Stimulated activated CD4-positive, alpha-beta T cell treated with anti-CD3 and anti-CD28 coated beads, Interleukin-2, amount 100 ng/mL, for 48 hours (primary cell): ENCODE results near the gene RAPGEF1.
A peak's percentile ranks its signal among the peaks of the same experiment; 100 is the strongest.

Source experiments
- DNase-seq, 2 donors: peaks; one replicate each; pipeline ENCODE4 v3.0.0-alpha.2; 2020

RAPGEF1 gene

DNA sequence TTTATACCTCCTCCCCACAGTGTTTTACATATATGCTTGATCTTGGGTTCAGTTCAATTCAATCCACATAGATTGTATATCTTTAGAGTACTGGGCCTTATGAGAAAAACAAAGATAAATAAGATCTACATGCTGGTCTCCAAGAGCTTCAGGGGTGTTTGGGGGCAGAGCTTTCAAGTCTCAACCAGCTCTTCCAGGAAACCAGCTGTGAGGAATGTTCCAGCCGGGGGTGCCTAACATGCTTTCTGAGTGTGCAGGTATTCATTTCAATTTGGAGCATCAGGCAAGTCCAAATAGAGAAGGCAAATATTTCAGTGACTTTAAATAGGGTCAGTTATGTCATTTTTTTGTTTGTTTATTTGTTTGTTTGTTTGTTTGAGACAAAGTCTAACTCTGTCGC lies 5.7 kb upstream of the RAPGEF1 start:
- no peak for DNase-seq

GRCh38 chr9:131744720-131745201 lies 4.9 kb upstream of the RAPGEF1 start:
- no peak for DNase-seq

DNA sequence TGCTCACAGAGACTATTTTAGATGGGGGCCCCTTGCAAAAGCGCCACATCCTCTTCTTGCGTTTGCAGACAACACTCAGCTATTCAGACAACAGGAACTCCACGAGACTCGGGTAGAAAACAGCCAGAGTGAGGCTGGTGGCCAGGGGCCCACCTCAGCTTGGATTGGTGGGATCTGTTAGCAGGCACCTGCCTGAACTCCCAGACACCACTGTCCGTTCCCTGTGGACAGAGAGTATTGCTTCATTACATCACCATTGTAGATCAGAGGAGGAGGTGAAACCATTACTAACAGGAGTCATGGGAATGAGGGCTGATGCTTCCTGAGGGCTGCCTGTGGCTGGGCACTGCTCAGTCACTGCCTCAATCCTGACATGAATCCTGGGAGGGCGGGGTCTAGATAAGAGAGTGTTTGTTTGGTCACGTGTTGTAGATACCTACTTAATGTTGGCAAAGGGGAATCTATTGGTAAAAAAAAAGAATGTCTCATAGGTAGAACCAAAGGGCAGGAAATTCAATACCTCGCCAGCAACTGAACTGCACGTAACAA lies 4.4 kb upstream of the RAPGEF1 start:
- DNase-seq = no peak

DNA sequence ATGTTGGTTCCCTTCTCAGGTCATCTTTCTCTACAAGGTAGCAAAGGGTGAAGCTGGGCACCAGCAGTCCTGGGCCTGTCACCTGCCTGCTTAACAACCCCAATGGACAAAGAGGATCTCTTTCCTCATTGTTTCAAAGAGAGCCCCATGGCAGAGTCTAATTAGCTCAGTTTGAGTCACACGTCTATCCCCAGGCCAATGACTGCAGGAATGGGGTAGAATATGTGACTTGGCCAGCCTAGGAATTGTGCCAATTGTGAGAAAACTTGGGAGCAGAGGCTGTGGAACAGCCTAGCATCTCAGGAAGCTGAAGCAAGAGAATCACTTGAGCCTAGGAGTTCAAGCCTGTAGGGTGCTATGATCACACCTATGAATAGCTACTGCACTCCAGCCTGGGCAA lies 3.6 kb upstream of the RAPGEF1 start:
- no peak for DNase-seq

GRCh38 chr9:131743096-131743495 lies 3.2 kb upstream of the RAPGEF1 start:
- DNase-seq = no peak

- DNase-seq = no peak
Measured at GRCh38 chr9:131740898-131741297, 1.0 kb upstream of the RAPGEF1 start.

GRCh38 chr9:131739133-131739958 lies 530 bp downstream of the RAPGEF1 start:
- DNase-seq = no peak

DNA sequence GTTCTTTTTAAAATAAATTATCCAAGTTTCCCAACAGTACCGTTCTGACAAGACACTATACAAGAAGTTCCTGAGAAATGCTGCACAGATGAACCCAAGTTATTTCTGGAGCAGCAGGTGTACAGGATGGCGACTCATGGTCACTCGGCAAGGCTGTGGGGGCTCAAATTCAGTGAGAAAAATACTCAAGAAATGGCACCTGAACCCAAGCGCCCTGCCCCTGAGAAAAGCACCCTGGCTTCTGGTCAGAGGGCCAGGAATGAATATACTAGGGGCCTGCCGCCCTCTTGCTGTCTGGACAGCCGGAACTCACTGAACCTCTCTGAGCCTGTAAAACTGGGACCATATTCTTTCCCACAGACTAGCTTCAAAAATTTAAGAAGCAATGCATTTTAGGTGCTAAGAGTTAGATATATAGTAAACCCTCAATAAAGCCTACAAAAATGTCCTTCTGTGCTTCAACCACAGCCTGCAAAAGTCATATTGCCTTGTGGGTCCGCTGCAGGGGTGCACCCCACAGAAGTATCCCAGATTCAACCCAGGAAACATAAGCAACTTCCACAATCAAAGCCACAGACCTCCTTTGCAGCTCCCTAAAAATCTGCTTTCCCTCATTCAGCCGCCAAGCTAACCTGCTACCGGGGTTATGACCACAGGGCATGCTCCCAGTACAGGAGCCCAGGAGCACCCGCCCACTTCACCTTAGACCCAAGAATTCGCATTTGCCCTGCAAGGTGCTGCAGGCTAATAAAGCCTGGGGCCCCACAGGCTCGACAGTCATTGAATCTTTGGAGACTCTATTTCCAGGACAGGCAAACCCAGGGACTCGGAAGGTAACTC lies 1.4 kb downstream of the RAPGEF1 start:
- DNase-seq = no peak

DNA sequence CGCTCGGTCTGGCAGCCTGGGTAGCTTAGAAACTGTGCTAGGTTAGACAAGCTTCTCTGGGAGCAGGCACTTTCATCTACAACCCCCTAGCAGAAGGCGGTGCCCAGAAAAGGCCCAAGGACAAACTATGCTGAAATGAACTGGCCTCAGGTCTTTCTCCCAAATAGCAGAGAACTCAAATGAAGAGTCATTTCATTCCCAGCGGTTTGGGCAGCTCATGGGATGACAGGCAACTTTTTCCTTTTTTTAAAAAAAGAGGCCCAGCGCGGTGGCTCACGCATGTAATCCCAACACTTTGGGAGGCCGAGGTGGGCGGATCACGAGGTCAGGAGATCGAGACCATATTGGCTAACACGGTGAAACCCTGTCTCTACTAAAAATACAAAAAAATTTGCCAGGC lies 2.5 kb downstream of the RAPGEF1 start:
- DNase-seq = no peak

- no peak for DNase-seq
Measured at GRCh38 chr9:131736431-131736830, 3.4 kb downstream of the RAPGEF1 start.

DNA sequence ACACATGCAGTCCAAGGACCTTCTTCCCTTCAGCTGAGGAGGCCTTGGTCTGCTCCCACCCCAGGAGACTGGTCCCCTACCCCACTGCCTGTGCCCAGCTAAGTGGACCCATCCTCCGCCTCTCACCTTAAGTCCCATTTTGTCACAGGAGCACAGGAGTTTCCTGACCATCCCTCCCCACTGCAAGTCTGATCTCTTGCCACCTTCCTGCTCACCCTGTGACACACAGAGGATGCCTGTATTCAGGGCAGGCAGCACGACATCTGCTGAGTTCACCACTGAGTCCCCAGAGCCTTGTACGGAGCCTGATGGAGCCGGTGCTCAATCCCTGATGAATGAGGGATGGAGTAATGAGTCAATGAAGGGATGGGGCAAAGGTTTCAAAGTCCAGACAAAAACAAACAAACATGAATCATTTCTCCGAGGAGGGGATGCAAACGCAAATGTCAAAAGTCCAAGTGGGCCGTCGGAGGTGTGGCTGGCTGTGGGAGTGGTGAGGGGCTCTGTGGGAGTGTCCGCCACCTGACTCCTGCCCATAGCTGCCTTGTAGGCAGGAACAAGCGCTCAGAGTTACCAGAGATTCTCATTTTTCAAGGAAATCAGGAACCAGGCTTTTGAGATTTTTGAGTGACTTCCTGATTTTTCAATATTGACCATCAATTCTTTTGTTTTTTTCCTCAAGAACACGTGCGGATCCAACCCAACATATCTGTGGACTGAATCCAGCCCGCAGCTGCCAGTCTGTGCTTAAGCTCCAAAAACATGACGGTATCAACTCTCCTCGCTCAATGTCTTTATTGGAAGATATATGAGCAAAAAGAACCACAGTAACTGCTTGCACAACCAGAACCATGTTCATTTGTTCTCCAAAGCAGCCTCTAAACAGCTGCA lies 4.4 kb downstream of the RAPGEF1 start:
- DNase-seq = no peak

GRCh38 chr9:131734781-131735180 lies 5.1 kb downstream of the RAPGEF1 start:
- DNase-seq = no peak

GRCh38 chr9:131734165-131734610 lies 5.7 kb downstream of the RAPGEF1 start:
- no peak for DNase-seq

GRCh38 chr9:131733541-131734061 lies 6.3 kb downstream of the RAPGEF1 start:
- no peak for DNase-seq

DNA sequence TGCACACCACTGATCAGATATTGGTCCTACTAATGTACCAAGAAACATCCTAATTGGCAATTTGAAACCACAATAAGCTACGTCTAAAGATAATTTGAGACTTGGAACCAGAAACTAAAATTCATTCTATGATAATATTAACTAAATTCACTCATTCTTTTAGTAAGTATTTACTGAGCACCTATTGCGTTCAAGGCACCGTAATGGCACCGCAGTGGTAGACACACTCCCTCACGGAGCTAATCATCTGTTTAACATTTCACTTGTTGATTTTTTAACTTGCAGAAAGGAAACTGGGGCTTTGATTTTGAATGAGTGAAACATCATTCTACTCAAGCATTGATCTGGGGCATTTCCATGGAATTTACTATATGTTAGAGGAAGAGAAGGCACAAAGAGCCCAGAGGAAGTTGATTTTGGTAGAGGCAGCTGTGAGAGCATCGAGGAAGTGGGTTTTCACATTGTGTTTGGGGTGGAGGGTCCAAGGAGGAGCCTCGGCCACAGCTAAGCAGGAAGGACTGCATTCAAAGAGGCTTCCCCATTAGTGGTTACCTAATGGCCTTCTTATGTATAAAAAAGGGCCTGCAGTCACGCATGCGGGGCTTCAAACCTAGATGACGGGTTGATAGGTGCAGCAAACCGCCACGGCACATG lies 7.1 kb downstream of the RAPGEF1 start:
- DNase-seq = no peak

GRCh38 chr9:131732061-131732526 lies 7.8 kb downstream of the RAPGEF1 start:
- DNase-seq = no peak

- no peak for DNase-seq
Measured at GRCh38 chr9:131731644-131732043, 8.2 kb downstream of the RAPGEF1 start.

DNA sequence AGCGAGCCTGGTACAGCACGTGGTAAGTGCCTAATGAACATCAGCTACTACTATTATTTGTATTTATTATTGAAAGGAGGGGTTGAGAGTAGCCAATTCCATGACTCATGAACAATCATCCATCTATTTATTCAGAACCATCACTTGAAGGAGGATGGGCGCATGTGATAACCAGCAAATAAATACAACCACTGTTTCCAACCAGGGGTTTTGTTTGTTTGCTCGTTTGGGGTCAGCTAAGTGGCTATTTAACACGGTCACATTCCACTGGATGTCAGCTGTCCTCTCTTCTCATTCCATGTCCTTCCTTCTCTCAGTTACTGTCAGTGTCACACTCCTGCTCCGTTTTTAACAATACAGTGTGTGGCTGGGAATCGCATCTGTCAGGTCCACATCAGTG lies 8.6 kb downstream of the RAPGEF1 start:
- DNase-seq = no peak

DNA sequence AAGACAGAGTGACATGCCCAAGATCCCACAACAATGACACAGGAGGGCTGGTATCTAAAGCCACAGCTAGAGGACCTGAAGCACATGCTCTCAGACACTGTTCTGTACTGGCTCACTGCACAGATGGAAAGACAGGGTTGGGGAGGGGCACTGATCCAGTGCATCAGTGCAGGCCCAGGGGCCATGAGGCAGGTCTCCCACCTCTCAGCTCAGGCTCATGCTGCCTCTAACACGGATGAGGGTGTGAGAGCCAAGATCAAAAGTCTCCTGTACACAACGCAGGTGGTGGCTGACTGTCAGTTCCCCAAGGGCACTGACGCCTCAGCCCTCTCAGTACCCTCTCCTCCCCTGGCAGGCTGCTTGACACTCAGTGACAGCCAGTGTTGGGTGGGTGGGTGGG lies 10.9 kb downstream of the RAPGEF1 start:
- peak in 1 of 2 donors; percentile 46 for DNase-seq

DNA sequence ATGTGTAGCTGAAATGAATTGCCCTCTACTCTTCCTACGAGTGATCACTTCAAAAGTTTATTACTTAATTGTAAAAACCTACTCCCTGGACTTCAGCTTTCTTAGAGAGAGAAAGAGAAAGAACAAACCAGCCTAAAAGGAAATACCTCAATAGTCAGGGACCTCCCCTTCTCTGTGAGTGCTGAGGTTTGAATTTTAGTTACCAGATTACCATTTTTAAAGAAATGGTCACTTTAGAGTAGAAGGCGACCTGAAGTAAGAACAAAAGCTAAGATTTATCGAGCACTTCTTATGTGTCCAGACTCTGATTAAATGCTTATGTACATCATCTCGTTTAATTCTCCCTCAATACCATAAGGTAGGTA lies 11.3 kb downstream of the RAPGEF1 start:
- DNase-seq = no peak

DNA sequence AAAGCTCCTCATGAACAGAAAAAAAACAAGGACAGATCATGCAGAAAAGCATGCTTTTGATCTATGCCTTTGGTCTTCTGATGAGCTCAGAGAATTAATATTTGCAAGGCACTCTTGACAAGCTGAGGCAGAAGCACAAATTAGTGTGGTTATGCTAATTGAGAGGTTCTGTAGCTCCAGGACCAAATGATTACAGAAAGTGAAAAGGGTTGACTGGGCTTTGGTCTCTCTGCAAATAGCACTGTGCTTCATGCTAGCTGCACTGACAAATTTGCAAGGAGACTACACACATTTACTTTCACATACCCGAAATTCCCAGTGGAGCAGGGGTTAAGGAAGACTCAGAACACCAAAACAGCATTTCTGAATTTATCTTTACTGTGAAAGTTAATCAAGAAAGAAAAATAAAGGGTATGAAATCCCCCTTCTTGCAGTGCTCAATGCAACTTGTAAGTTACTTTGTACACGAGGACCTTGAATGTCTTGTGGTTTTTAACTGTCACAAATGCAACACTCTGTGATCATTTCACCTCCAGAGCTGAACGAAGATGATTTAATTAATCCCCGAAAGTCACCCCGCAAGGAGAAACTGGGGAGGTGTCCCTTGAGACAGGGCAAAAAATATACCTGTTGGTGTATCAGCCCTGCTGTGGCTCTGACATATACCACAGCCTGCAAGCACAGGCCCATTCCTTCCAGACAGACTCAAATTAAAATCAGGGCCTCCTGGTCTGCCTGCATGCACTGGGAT lies 11.9 kb downstream of the RAPGEF1 start:
- no peak for DNase-seq
